WTC11 (cell line): ENCODE measurements around the gene FZD10. TPM values are rescaled to one million over a fixed set of nuclear protein-coding genes. Genes with fewer than 3 reads are reported as not detected.

Experiments
- ATAC-seq: fragments of 200-7000 bp; cut with Tn5 transposase; 2 replicates; pipeline ENCODE4 v1.10.0; 2021; ENCODE audit warnings: mild to moderate bottlenecking, moderate library complexity
- CTCF ChIA-PET: fragments of 300-600 bp; sonication (Branson Sonifier 250); formaldehyde crosslinking; loops from one replicate; lab custom pipeline; 2021; ENCODE audit warnings: antibody characterized with exemption; lab: Charles Lee
- POLR2A ChIA-PET: fragments of 350-600 bp; sonication (Branson Sonifier 250); formaldehyde crosslinking; loops from one replicate; lab custom pipeline; 2021; ENCODE audit warnings: antibody characterized with exemption; lab: Charles Lee
- DNase-seq: peaks from one replicate; pipeline ENCODE4 v3.0.0; 2021; ENCODE audit warnings: low spot score
- H3K27ac Mint-ChIP-seq: 2 replicates; pipeline ENCODE4 v1.8.0; 2021; ENCODE audit warnings: mixed read lengths
- H3K27me3 Mint-ChIP-seq: 2 replicates; pipeline ENCODE4 v1.8.0; 2021; ENCODE audit warnings: low read depth, mild to moderate bottlenecking, moderate library complexity, mixed read lengths
- H3K36me3 Mint-ChIP-seq: 2 replicates; pipeline ENCODE4 v1.8.0; 2021; ENCODE audit warnings: mixed read lengths
- H3K4me1 Mint-ChIP-seq: 2 replicates; pipeline ENCODE4 v1.8.0; 2022; ENCODE audit warnings: mixed read lengths
- H3K4me3 Mint-ChIP-seq: 2 replicates; pipeline ENCODE4 v1.8.0; 2021; ENCODE audit warnings: mild to moderate bottlenecking, moderate library complexity, mixed read lengths
- H3K9me3 Mint-ChIP-seq: 2 replicates; pipeline ENCODE4 v1.8.0; 2021; ENCODE audit warnings: mixed read lengths
- ATF1 ChIP-seq: sonication (generic); formaldehyde crosslinking; IDR thresholded peaks from 2 replicates; pipeline ENCODE4 v1.8.1; 2023; ENCODE audit warnings: mild to moderate bottlenecking, moderate library complexity, missing genetic modification reagents
- FOXK1 ChIP-seq: sonication (generic); formaldehyde crosslinking; IDR thresholded peaks from 2 replicates; pipeline ENCODE4 v1.8.0; 2022; ENCODE audit warnings: mild to moderate bottlenecking, moderate library complexity, missing genetic modification reagents
- GABPB1 ChIP-seq: sonication (generic); formaldehyde crosslinking; IDR thresholded peaks from 2 replicates; pipeline ENCODE4 v1.8.1; 2023; ENCODE audit warnings: mild to moderate bottlenecking, missing genetic modification reagents
- NFE2L1 ChIP-seq: sonication (generic); formaldehyde crosslinking; IDR thresholded peaks from 2 replicates; pipeline ENCODE4 v1.8.1; 2023; ENCODE audit warnings: missing genetic modification reagents
- OVOL2 ChIP-seq: fragments of 250-450 bp; sonication (Bioruptor Pico); IDR thresholded peaks from 2 replicates; pipeline ENCODE4 v1.9.0; 2021; ENCODE audit warnings: mild to moderate bottlenecking, borderline replicate concordance
- SOX15 ChIP-seq: fragments of 250-450 bp; sonication (Bioruptor Pico); IDR thresholded peaks from 2 replicates; pipeline ENCODE4 v1.9.0; 2021; ENCODE audit warnings: mild to moderate bottlenecking
- TEAD1 ChIP-seq: sonication (generic); formaldehyde crosslinking; IDR thresholded peaks from 2 replicates; pipeline ENCODE4 v1.8.0; 2022; ENCODE audit warnings: mild to moderate bottlenecking, missing genetic modification reagents
- ZNF232 ChIP-seq: sonication (generic); formaldehyde crosslinking; IDR thresholded peaks from 2 replicates; pipeline ENCODE4 v1.8.0; 2022; ENCODE audit warnings: mild to moderate bottlenecking, missing genetic modification reagents
- ZNF263 ChIP-seq: sonication (generic); formaldehyde crosslinking; IDR thresholded peaks from 2 replicates; pipeline ENCODE4 v1.8.1; 2022; ENCODE audit warnings: low read depth, mild to moderate bottlenecking, moderate library complexity, missing genetic modification reagents
- ZNF317 ChIP-seq: sonication (generic); formaldehyde crosslinking; IDR thresholded peaks from 2 replicates; pipeline ENCODE4 v1.8.1; 2023; ENCODE audit warnings: low read depth, mild to moderate bottlenecking, moderate library complexity, missing genetic modification reagents, borderline replicate concordance
- ZNF671 ChIP-seq: fragments of 250-450 bp; sonication (Bioruptor Pico); IDR thresholded peaks from 2 replicates; pipeline ENCODE4 v1.8.0; 2021; ENCODE audit warnings: mild to moderate bottlenecking
- total RNA-seq: library from RNA; stranded (reverse); gene quantifications from 3 replicates; pipeline ENCODE4 v1.2.3, GENCODE V29; 2021
- TF ChIP-seq, protein P1 (sequence below): sonication (generic); formaldehyde crosslinking; IDR thresholded peaks from 2 replicates; pipeline ENCODE4 v1.8.0; 2022; ENCODE audit warnings: mild to moderate bottlenecking, missing genetic modification reagents
- TF ChIP-seq, protein P2 (sequence below): fragments of 250-450 bp; sonication (Bioruptor Pico); IDR thresholded peaks from 2 replicates; pipeline ENCODE4 v2.1.2; 2022; ENCODE audit warnings: mild to moderate bottlenecking, moderate library complexity
- TF ChIP-seq, protein P3 (sequence below): sonication (generic); formaldehyde crosslinking; IDR thresholded peaks from 2 replicates; pipeline ENCODE4 v1.8.1; 2023; ENCODE audit warnings: mild to moderate bottlenecking, moderate library complexity, missing genetic modification reagents
- TF ChIP-seq, protein P4 (sequence below): sonication (generic); formaldehyde crosslinking; IDR thresholded peaks from 2 replicates; pipeline ENCODE4 v1.8.0; 2022; ENCODE audit warnings: mild to moderate bottlenecking, missing genetic modification reagents
- TF ChIP-seq, protein P5 (sequence below): sonication (generic); formaldehyde crosslinking; IDR thresholded peaks from 2 replicates; pipeline ENCODE4 v1.8.1; 2022; ENCODE audit warnings: missing genetic modification reagents, borderline replicate concordance
- TF ChIP-seq, protein P6 (sequence below): sonication (generic); formaldehyde crosslinking; IDR thresholded peaks from 2 replicates; pipeline ENCODE4 v1.8.0; 2022; ENCODE audit warnings: missing genetic modification reagents
- TF ChIP-seq, protein P7 (sequence below): sonication (generic); formaldehyde crosslinking; IDR thresholded peaks from 2 replicates; pipeline ENCODE4 v1.8.1; 2023; ENCODE audit warnings: mild to moderate bottlenecking, missing genetic modification reagents, moderate library complexity
- TF ChIP-seq, protein P8 (sequence below): sonication (generic); formaldehyde crosslinking; IDR thresholded peaks from 2 replicates; pipeline ENCODE4 v1.8.1; 2022; ENCODE audit warnings: mild to moderate bottlenecking, missing genetic modification reagents, moderate library complexity, borderline replicate concordance

Gene FZD10
- total RNA-seq, 1 experiment from 2014 or later = 1.1 TPM

DNA sequence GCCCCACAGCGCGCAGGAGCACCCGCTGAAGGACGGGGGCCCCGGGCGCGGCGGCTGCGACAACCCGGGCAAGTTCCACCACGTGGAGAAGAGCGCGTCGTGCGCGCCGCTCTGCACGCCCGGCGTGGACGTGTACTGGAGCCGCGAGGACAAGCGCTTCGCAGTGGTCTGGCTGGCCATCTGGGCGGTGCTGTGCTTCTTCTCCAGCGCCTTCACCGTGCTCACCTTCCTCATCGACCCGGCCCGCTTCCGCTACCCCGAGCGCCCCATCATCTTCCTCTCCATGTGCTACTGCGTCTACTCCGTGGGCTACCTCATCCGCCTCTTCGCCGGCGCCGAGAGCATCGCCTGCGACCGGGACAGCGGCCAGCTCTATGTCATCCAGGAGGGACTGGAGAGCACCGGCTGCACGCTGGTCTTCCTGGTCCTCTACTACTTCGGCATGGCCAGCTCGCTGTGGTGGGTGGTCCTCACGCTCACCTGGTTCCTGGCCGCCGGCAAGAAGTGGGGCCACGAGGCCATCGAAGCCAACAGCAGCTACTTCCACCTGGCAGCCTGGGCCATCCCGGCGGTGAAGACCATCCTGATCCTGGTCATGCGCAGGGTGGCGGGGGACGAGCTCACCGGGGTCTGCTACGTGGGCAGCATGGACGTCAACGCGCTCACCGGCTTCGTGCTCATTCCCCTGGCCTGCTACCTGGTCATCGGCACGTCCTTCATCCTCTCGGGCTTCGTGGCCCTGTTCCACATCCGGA lies 1.4 kb downstream of the FZD10 start:
- no peak for TF ChIP-seq ZNF232
- TF ChIP-seq ZNF317 = no peak
- TF ChIP-seq ZNF263 (CRISPR knock-in tag) = 0 out of 2 replicates have a peak, but pooled peaks have one; percentile 12
- TF ChIP-seq, protein P1, sequence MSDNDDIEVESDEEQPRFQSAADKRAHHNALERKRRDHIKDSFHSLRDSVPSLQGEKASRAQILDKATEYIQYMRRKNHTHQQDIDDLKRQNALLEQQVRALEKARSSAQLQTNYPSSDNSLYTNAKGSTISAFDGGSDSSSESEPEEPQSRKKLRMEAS (CRISPR knock-in tag) = 0 out of 2 replicates have a peak, but pooled peaks have one; percentile 20
- no peak for TF ChIP-seq NFE2L1 (CRISPR knock-in tag)
- TF ChIP-seq, protein P2, sequence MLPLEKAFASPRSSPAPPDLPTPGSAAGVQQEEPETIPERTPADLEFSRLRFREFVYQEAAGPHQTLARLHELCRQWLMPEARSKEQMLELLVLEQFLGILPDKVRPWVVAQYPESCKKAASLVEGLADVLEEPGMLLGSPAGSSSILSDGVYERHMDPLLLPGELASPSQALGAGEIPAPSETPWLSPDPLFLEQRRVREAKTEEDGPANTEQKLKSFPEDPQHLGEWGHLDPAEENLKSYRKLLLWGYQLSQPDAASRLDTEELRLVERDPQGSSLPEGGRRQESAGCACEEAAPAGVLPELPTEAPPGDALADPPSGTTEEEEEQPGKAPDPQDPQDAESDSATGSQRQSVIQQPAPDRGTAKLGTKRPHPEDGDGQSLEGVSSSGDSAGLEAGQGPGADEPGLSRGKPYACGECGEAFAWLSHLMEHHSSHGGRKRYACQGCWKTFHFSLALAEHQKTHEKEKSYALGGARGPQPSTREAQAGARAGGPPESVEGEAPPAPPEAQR (CRISPR knock-in tag) = no peak
- Mint-ChIP-seq H3K4me3 (peak overlapping the region; percentile 69), H3K9me3 (peaks cover 14% of the 10 kb centered on the region; the same call in 1 of the 2 replicates), H3K27me3 (peaks cover 61% of the 10 kb centered on the region), H3K4me1 (peaks cover 21% of the 10 kb centered on the region), H3K36me3 (peaks cover 20% of the 10 kb centered on the region), H3K27ac (no peak overlapping the region)
- ATAC-seq (no peak), DNase-seq (no peak)
- ChIA-PET POLR2A (no interaction called here), CTCF (no interaction called here)

DNA sequence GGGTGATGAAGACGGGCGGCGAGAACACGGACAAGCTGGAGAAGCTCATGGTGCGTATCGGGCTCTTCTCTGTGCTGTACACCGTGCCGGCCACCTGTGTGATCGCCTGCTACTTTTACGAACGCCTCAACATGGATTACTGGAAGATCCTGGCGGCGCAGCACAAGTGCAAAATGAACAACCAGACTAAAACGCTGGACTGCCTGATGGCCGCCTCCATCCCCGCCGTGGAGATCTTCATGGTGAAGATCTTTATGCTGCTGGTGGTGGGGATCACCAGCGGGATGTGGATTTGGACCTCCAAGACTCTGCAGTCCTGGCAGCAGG lies 1.9 kb downstream of the FZD10 start:
- no peak for DNase-seq
- H3K27me3 Mint-ChIP-seq = peaks cover 66% of the 10 kb centered on the region
- H3K4me1 Mint-ChIP-seq = peaks cover 21% of the 10 kb centered on the region
- no peak for ATAC-seq
- H3K4me3 Mint-ChIP-seq = peak overlapping the region; percentile 69
- H3K27ac Mint-ChIP-seq = no peak overlapping the region
- peaks cover 19% of the 10 kb centered on the region for H3K9me3 Mint-ChIP-seq
- CTCF ChIA-PET = no interaction called here
- H3K36me3 Mint-ChIP-seq = peaks cover 22% of the 10 kb centered on the region
- POLR2A ChIA-PET = no interaction called here
- TF ChIP-seq, protein P2 (CRISPR knock-in tag) = no peak
- TF ChIP-seq OVOL2 (no peak), TEAD1 (CRISPR knock-in tag) (no peak), GABPB1 (CRISPR knock-in tag) (no peak), ZNF671 (CRISPR knock-in tag) (no peak), SOX15 (no peak), ATF1 (no peak), FOXK1 (CRISPR knock-in tag) (no peak)
- TF ChIP-seq, protein P3, sequence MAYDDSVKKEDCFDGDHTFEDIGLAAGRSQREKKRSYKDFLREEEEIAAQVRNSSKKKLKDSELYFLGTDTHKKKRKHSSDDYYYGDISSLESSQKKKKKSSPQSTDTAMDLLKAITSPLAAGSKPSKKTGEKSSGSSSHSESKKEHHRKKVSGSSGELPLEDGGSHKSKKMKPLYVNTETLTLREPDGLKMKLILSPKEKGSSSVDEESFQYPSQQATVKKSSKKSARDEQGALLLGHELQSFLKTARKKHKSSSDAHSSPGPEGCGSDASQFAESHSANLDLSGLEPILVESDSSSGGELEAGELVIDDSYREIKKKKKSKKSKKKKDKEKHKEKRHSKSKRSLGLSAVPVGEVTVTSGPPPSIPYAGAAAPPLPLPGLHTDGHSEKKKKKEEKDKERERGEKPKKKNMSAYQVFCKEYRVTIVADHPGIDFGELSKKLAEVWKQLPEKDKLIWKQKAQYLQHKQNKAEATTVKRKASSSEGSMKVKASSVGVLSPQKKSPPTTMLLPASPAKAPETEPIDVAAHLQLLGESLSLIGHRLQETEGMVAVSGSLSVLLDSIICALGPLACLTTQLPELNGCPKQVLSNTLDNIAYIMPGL (CRISPR knock-in tag) = no peak
- TF ChIP-seq, protein P4, sequence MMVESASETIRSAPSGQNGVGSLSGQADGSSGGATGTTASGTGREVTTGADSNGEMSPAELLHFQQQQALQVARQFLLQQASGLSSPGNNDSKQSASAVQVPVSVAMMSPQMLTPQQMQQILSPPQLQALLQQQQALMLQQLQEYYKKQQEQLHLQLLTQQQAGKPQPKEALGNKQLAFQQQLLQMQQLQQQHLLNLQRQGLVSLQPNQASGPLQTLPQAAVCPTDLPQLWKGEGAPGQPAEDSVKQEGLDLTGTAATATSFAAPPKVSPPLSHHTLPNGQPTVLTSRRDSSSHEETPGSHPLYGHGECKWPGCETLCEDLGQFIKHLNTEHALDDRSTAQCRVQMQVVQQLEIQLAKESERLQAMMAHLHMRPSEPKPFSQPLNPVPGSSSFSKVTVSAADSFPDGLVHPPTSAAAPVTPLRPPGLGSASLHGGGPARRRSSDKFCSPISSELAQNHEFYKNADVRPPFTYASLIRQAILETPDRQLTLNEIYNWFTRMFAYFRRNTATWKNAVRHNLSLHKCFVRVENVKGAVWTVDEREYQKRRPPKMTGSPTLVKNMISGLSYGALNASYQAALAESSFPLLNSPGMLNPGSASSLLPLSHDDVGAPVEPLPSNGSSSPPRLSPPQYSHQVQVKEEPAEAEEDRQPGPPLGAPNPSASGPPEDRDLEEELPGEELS (CRISPR knock-in tag) = no peak
- TF ChIP-seq, protein P5, sequence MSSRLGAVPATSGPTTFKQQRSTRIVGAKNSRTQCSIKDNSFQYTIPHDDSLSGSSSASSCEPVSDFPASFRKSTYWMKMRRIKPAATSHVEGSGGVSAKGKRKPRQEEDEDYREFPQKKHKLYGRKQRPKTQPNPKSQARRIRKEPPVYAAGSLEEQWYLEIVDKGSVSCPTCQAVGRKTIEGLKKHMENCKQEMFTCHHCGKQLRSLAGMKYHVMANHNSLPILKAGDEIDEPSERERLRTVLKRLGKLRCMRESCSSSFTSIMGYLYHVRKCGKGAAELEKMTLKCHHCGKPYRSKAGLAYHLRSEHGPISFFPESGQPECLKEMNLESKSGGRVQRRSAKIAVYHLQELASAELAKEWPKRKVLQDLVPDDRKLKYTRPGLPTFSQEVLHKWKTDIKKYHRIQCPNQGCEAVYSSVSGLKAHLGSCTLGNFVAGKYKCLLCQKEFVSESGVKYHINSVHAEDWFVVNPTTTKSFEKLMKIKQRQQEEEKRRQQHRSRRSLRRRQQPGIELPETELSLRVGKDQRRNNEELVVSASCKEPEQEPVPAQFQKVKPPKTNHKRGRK (CRISPR knock-in tag) = no peak
- TF ChIP-seq, protein P6, sequence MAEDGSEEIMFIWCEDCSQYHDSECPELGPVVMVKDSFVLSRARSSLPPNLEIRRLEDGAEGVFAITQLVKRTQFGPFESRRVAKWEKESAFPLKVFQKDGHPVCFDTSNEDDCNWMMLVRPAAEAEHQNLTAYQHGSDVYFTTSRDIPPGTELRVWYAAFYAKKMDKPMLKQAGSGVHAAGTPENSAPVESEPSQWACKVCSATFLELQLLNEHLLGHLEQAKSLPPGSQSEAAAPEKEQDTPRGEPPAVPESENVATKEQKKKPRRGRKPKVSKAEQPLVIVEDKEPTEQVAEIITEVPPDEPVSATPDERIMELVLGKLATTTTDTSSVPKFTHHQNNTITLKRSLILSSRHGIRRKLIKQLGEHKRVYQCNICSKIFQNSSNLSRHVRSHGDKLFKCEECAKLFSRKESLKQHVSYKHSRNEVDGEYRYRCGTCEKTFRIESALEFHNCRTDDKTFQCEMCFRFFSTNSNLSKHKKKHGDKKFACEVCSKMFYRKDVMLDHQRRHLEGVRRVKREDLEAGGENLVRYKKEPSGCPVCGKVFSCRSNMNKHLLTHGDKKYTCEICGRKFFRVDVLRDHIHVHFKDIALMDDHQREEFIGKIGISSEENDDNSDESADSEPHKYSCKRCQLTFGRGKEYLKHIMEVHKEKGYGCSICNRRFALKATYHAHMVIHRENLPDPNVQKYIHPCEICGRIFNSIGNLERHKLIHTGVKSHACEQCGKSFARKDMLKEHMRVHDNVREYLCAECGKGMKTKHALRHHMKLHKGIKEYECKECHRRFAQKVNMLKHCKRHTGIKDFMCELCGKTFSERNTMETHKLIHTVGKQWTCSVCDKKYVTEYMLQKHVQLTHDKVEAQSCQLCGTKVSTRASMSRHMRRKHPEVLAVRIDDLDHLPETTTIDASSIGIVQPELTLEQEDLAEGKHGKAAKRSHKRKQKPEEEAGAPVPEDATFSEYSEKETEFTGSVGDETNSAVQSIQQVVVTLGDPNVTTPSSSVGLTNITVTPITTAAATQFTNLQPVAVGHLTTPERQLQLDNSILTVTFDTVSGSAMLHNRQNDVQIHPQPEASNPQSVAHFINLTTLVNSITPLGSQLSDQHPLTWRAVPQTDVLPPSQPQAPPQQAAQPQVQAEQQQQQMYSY (CRISPR knock-in tag) = no peak
- TF ChIP-seq, protein P7, sequence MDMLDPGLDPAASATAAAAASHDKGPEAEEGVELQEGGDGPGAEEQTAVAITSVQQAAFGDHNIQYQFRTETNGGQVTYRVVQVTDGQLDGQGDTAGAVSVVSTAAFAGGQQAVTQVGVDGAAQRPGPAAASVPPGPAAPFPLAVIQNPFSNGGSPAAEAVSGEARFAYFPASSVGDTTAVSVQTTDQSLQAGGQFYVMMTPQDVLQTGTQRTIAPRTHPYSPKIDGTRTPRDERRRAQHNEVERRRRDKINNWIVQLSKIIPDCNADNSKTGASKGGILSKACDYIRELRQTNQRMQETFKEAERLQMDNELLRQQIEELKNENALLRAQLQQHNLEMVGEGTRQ (CRISPR knock-in tag) = no peak
- TF ChIP-seq, protein P8, sequence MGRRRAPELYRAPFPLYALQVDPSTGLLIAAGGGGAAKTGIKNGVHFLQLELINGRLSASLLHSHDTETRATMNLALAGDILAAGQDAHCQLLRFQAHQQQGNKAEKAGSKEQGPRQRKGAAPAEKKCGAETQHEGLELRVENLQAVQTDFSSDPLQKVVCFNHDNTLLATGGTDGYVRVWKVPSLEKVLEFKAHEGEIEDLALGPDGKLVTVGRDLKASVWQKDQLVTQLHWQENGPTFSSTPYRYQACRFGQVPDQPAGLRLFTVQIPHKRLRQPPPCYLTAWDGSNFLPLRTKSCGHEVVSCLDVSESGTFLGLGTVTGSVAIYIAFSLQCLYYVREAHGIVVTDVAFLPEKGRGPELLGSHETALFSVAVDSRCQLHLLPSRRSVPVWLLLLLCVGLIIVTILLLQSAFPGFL (CRISPR knock-in tag) = no peak
